HCEC 1CT (cell line): ENCODE data around the gene KCNJ1.
A peak's percentile ranks its signal among the peaks of the same experiment; 100 is the strongest.

Experiments
- DNase-seq: peaks from one replicate; pipeline ENCODE4 v3.0.0-alpha.2; 2017

Gene KCNJ1

GRCh38 chr11:128901653-128902514 lies 34.8 kb upstream of the KCNJ1 start:
- DNase-seq = no peak

GRCh38 chr11:128900468-128900867 lies 33.4 kb upstream of the KCNJ1 start:
- no peak for DNase-seq

GRCh38 chr11:128898580-128899344 lies 31.7 kb upstream of the KCNJ1 start:
- peak; percentile 48 for DNase-seq

- DNase-seq = no peak
Measured at GRCh38 chr11:128897826-128898225, 30.7 kb upstream of the KCNJ1 start.

GRCh38 chr11:128896356-128896755 lies 29.3 kb upstream of the KCNJ1 start:
- no peak for DNase-seq

- DNase-seq = no peak
Measured at GRCh38 chr11:128895526-128895925, 28.4 kb upstream of the KCNJ1 start.

GRCh38 chr11:128894685-128895084 lies 27.6 kb upstream of the KCNJ1 start:
- no peak for DNase-seq

- no peak for DNase-seq
Measured at GRCh38 chr11:128894286-128894681, 27.2 kb upstream of the KCNJ1 start.

- DNase-seq = no peak
Measured at GRCh38 chr11:128893578-128894285, 26.6 kb upstream of the KCNJ1 start.

- no peak for DNase-seq
Measured at GRCh38 chr11:128892866-128893565, 25.9 kb upstream of the KCNJ1 start.

- no peak for DNase-seq
Measured at GRCh38 chr11:128891913-128892398, 24.9 kb upstream of the KCNJ1 start.

GRCh38 chr11:128890543-128891368 lies 23.7 kb upstream of the KCNJ1 start, which contains the start of gene KCNJ5:
Gene KCNJ5, plus strand, starts transcription at chr11:128891356. Its CDS starts 19,918 bp downstream, at chr11:128911274.
- no peak for DNase-seq

GRCh38 chr11:128890216-128890542 lies 23.1 kb upstream of the KCNJ1 start:
- no peak for DNase-seq

GRCh38 chr11:128889657-128890213 lies 22.6 kb upstream of the KCNJ1 start:
- DNase-seq = no peak

- no peak for DNase-seq
Measured at GRCh38 chr11:128888034-128888985, 21.2 kb upstream of the KCNJ1 start.

- no peak for DNase-seq
Measured at GRCh38 chr11:128886406-128887124, 19.5 kb upstream of the KCNJ1 start.

- DNase-seq = peak; percentile 41
Measured at GRCh38 chr11:128884703-128885338, 17.7 kb upstream of the KCNJ1 start.

GRCh38 chr11:128884054-128884453 lies 17.0 kb upstream of the KCNJ1 start:
- DNase-seq = no peak

GRCh38 chr11:128882451-128882850 lies 15.4 kb upstream of the KCNJ1 start:
- DNase-seq = no peak
